ENCODE measurements around the gene MTHFD1L. TPM values are rescaled to one million over a fixed set of nuclear protein-coding genes. Genes with fewer than 3 reads are reported as not detected.

MTHFD1L gene
- total and polyA plus RNA-seq, 2 donors = 4.6 to 13.7 TPM

GRCh38 chr6:151018046-151018445 lies 152.5 kb downstream of the MTHFD1L start:
- Histone ChIP-seq H3K4me1 (ENCODE audit: insufficient read depth) (no peaks in the 10 kb centered on the region), H3K36me3 (ENCODE audit: insufficient read depth) (no peaks in the 10 kb centered on the region), H3K27ac (ENCODE audit: low read depth) (no peak overlapping the region), H3K4me3 (ENCODE audit: low read depth, low read length) (no peak overlapping the region)
- no peak for DNase-seq (ENCODE audit: extremely low spot score)
- 84% methylated on average over 8 of the region's 8 CpGs for WGBS

GRCh38 chr6:151018911-151019782 lies 153.6 kb downstream of the MTHFD1L start:
- DNase-seq (ENCODE audit: extremely low spot score) = no peak
- no peak overlapping the region for H3K4me3 ChIP-seq (ENCODE audit: low read depth, low read length)
- WGBS = 64% methylated on average over 7 of the region's 7 CpGs
- no peaks in the 10 kb centered on the region for H3K36me3 ChIP-seq (ENCODE audit: insufficient read depth)
- H3K27ac ChIP-seq (ENCODE audit: low read depth) = no peak overlapping the region
- H3K4me1 ChIP-seq (ENCODE audit: insufficient read depth) = no peaks in the 10 kb centered on the region

- 40% methylated on average over 4 of the region's 4 CpGs for WGBS
- DNase-seq (ENCODE audit: extremely low spot score) = no peak
- Histone ChIP-seq H3K36me3 (ENCODE audit: insufficient read depth) (no peaks in the 10 kb centered on the region), H3K4me3 (ENCODE audit: low read depth, low read length) (no peak overlapping the region), H3K27ac (ENCODE audit: low read depth) (no peak overlapping the region), H3K4me1 (ENCODE audit: insufficient read depth) (no peaks in the 10 kb centered on the region)
These were observed 156.4 kb downstream of the MTHFD1L start for GRCh38 chr6:151021896-151022295.

GRCh38 chr6:151022492-151022891 lies 157.0 kb downstream of the MTHFD1L start:
- DNase-seq (ENCODE audit: extremely low spot score) = no peak
- no peaks in the 10 kb centered on the region for H3K4me1 ChIP-seq (ENCODE audit: insufficient read depth)
- no peaks in the 10 kb centered on the region for H3K36me3 ChIP-seq (ENCODE audit: insufficient read depth)
- H3K4me3 ChIP-seq (ENCODE audit: low read depth, low read length) = no peak overlapping the region
- WGBS = 71% methylated on average over 3 of the region's 3 CpGs
- no peak overlapping the region for H3K27ac ChIP-seq (ENCODE audit: low read depth)

GRCh38 chr6:151023342-151023741 lies 157.8 kb downstream of the MTHFD1L start:
- DNase-seq (ENCODE audit: extremely low spot score) = no peak
- no peak overlapping the region for H3K4me3 ChIP-seq (ENCODE audit: low read depth, low read length)
- 96% methylated on average over 5 of the region's 5 CpGs for WGBS
- no peaks in the 10 kb centered on the region for H3K4me1 ChIP-seq (ENCODE audit: insufficient read depth)
- no peak overlapping the region for H3K27ac ChIP-seq (ENCODE audit: low read depth)
- no peaks in the 10 kb centered on the region for H3K36me3 ChIP-seq (ENCODE audit: insufficient read depth)

GRCh38 chr6:151024597-151024996 lies 159.1 kb downstream of the MTHFD1L start:
- no peaks in the 10 kb centered on the region for H3K4me1 ChIP-seq (ENCODE audit: insufficient read depth)
- WGBS = 97% methylated on average over 7 of the region's 7 CpGs
- DNase-seq (ENCODE audit: extremely low spot score) = no peak
- no peak overlapping the region for H3K4me3 ChIP-seq (ENCODE audit: low read depth, low read length)
- no peak overlapping the region for H3K27ac ChIP-seq (ENCODE audit: low read depth)
- H3K36me3 ChIP-seq (ENCODE audit: insufficient read depth) = no peaks in the 10 kb centered on the region

- DNase-seq (ENCODE audit: extremely low spot score) = no peak
These were observed 159.6 kb downstream of the MTHFD1L start for GRCh38 chr6:151025076-151025475.

GRCh38 chr6:151026041-151026663 lies 160.7 kb downstream of the MTHFD1L start:
- WGBS = 82% methylated on average over 4 of the region's 4 CpGs
- Histone ChIP-seq H3K4me1 (ENCODE audit: insufficient read depth) (no peaks in the 10 kb centered on the region), H3K27ac (ENCODE audit: low read depth) (no peak overlapping the region), H3K36me3 (ENCODE audit: insufficient read depth) (no peaks in the 10 kb centered on the region), H3K4me3 (ENCODE audit: low read depth, low read length) (no peak overlapping the region)
- DNase-seq (ENCODE audit: extremely low spot score) = no peak

More at GRCh38 chr6:151025076-151025475, 159.6 kb downstream of the MTHFD1L start:
- WGBS = 91% methylated on average over 16 of the region's 16 CpGs
- Histone ChIP-seq H3K36me3 (ENCODE audit: insufficient read depth) (no peaks in the 10 kb centered on the region), H3K27ac (ENCODE audit: low read depth) (no peak overlapping the region), H3K4me3 (ENCODE audit: low read depth, low read length) (no peak overlapping the region), H3K4me1 (ENCODE audit: insufficient read depth) (no peaks in the 10 kb centered on the region)

GRCh38 chr6:151027295-151027747 lies 161.8 kb downstream of the MTHFD1L start:
- Histone ChIP-seq H3K36me3 (ENCODE audit: insufficient read depth) (no peaks in the 10 kb centered on the region), H3K27ac (ENCODE audit: low read depth) (no peak overlapping the region), H3K4me3 (ENCODE audit: low read depth, low read length) (no peak overlapping the region), H3K4me1 (ENCODE audit: insufficient read depth) (no peaks in the 10 kb centered on the region)
- WGBS = 48% methylated on average over 1 of the region's 1 CpG
- no peak for DNase-seq (ENCODE audit: extremely low spot score)

- no peak overlapping the region for H3K4me3 ChIP-seq (ENCODE audit: low read depth, low read length)
- DNase-seq (ENCODE audit: extremely low spot score) = no peak
- no peaks in the 10 kb centered on the region for H3K4me1 ChIP-seq (ENCODE audit: insufficient read depth)
- no peak overlapping the region for H3K27ac ChIP-seq (ENCODE audit: low read depth)
- 95% methylated on average over 15 of the region's 15 CpGs for WGBS
- H3K36me3 ChIP-seq (ENCODE audit: insufficient read depth) = no peaks in the 10 kb centered on the region
These were observed 162.7 kb downstream of the MTHFD1L start for GRCh38 chr6:151027936-151028838.

GRCh38 chr6:151029970-151030369 lies 164.5 kb downstream of the MTHFD1L start:
- H3K27ac ChIP-seq (ENCODE audit: low read depth) = no peak overlapping the region
- H3K4me3 ChIP-seq (ENCODE audit: low read depth, low read length) = no peak overlapping the region
- WGBS = 82% methylated on average over 5 of the region's 5 CpGs
- DNase-seq (ENCODE audit: extremely low spot score) = no peak
- no peaks in the 10 kb centered on the region for H3K4me1 ChIP-seq (ENCODE audit: insufficient read depth)
- no peaks in the 10 kb centered on the region for H3K36me3 ChIP-seq (ENCODE audit: insufficient read depth)

GRCh38 chr6:151032034-151032433 lies 166.5 kb downstream of the MTHFD1L start:
- WGBS = over 99% methylated on average over 3 of the region's 3 CpGs
- DNase-seq (ENCODE audit: extremely low spot score) = no peak
- H3K27ac ChIP-seq (ENCODE audit: low read depth) = no peak overlapping the region
- peaks cover 2% of the 10 kb centered on the region for H3K4me1 ChIP-seq (ENCODE audit: insufficient read depth)
- no peaks in the 10 kb centered on the region for H3K36me3 ChIP-seq (ENCODE audit: insufficient read depth)
- H3K4me3 ChIP-seq (ENCODE audit: low read depth, low read length) = no peak overlapping the region

All from urinary bladder (tissue), 4 donors.